HG03064 (cell line): ENCODE data around the gene DCLK3.
A peak's percentile ranks its signal among the peaks of the same experiment; 100 is the strongest.

Experiments used
- ATAC-seq: cut with Tn5 transposase; IDR thresholded peaks from one replicate; pipeline ENCODE4 v1.9.1; 2021; ENCODE audit warnings: low read depth; ENCODE audit not compliant: unreplicated experiment

DCLK3 gene

GRCh38 chr3:36709826-36710365 is 54.5 kb downstream of the DCLK3 start:
- ATAC-seq = no peak

DNA sequence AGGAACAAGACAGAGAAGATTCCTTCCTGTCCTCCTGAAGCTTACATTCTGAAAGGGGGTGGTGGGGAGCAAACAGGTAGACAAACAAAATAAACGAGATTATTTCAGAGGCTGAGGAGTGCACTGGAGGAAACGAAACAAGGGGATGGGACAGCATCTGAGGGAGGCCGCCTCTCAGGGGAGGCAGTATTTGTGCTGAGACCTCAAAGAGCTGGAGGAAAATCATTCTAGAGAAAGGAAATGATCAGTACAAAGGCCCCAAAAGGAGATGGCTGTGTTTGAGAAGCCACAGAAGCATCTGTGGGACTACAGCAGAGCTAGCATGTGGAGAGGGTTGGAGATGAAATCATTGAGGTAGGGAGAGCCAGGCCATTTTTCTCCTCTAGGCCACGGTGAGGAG is 55.1 kb downstream of the DCLK3 start:
- no peak for ATAC-seq

DNA sequence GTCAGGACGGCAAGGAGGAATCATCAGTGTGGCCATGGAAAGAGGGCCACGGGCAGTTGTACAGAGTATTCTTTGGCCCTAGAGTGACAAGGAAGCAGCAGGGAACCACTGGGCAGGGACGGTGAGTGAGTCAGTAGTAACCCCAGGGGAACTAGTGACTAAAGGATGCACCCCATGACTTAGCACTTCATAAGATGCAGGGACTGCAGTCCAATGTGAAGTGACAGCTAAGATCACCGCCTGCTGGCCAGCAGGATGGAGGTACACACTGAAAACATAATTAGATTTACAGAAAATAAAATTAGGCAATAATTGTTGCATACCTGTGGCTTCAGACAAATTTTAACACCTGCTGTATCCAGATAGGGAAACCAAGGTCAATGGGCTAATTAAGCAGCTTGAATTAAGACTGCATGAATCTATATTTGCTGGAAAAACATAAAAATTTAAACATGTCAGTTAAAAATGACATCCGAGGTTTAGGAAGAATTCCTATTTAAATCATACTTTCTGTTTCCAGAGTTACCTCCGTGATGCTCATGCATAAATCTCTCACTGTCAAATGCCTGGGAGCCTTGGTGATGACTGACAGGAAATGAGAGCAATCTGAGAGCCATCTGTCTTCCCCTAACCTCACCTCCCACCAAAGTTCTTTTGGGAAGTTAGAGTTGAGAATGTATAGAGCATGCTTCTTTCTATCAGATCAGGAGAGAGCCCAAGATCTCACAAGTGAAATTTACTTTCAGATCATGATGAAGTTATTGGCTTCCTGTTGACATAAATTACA is 56.5 kb downstream of the DCLK3 start:
- ATAC-seq = peak; percentile 75

GRCh38 chr3:36705015-36705414 is 59.3 kb downstream of the DCLK3 start:
- ATAC-seq = no peak

DNA sequence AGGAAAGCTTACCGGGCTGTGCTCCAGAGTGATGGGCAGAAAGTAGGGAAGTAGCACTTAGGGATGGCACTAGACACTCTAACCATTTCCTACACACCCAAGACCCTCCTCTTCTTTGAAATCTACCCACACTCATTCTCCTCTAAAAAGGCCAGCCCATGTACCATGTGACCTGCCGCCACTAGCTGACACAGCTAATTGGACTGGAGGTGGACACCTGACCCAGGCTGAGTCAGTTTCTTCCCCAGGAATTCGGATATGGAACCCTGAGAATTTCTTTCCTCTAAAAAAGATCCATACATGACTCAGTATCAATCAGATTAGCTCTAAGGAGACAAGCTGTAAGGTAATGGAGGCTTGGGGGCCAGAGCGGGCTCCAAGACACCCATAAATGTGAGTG is 60.1 kb downstream of the DCLK3 start:
- ATAC-seq = no peak

- no peak for ATAC-seq
These were observed 63.1 kb downstream of the DCLK3 start for GRCh38 chr3:36701249-36701572.

GRCh38 chr3:36700537-36701248 is 63.7 kb downstream of the DCLK3 start:
- ATAC-seq = peak; percentile 72

DNA sequence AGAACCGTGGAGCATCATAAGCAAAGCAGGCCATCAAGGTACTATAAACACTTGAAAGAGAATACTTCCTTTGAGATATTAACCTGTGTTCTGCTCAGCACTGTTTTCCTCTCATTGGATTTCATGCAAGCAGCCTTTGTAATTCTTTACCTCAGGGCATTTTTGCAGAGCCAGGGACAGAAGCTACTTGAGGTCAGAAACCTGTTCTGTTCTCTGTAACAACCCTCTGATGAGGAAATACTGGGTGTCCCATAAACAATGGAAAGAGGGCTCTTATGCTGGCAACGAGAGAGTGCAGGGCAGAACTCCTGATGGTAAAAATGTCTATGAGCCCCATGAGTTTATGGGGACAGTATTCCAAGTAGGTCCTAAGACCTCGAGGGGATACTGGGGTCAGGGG is 66.0 kb downstream of the DCLK3 start:
- no peak for ATAC-seq

DNA sequence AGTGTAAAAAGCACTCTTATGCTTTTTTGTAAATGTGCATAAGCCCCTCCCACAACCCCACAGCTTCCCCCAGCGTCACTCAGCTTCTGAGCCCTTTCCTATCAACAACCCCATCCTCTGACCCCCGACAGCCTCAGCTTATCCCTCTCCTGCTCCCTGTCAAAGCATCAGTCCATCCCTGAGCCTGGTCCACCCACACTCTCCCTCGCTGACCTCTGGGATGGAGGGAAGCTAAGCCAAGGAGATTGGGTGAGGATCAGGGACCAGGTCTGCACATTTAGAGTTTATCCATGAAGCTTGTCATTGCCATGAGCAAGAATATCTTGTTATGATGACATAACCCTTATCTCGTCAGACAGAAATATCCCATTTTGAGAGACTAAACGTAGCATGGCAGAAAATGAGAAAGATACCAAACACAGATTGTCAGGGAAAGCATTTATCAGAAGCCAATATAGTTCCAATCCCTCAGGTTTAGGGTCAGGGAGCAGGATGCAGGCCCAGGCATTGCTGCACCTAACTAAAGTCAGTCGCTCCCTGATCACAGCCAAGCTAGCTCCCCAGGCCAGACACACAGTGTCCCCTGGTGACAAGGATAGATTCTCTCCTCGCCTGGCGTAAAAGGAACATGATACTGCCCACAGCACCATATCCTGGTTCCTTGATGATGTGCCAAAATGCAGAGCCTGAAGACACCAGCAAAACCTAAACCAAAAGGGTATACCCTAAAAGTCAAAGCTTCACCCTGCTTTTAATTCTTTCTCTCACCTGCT is 66.9 kb downstream of the DCLK3 start:
- ATAC-seq = no peak

- no peak for ATAC-seq
These were observed 67.6 kb downstream of the DCLK3 start for GRCh38 chr3:36696799-36697198.

GRCh38 chr3:36695769-36696137 is 68.6 kb downstream of the DCLK3 start:
- no peak for ATAC-seq

DNA sequence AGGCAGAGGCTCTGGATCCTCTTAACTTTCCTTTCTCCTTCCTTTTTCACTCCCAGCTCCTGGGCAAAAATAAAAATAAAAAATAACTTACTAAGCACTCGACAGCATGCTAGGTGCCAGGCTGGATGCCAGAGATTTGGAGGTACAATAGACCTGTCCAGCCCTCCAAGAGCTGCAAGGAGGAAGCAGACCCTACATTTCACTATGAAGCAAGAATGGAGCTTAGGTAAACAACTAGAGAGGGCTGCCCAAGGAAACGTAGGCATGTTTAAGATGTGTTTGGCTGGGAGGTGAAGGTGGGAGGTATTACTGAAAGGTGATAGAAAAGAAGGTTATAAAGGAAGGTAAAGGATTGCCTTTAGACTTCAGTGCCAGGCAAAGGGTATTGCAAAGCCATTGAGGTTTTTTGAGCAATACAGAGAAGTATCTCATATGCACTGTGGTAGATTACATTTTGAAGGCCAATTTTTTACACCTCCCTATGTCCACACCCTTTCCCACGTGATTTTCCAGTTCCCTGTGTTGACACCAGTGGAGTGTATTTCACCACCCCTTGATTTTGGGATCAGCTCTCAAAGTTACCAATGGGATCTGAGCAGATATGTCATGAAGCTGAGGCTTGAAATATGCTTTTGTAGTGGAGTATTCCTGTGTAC is 69.1 kb downstream of the DCLK3 start:
- no peak for ATAC-seq

DNA sequence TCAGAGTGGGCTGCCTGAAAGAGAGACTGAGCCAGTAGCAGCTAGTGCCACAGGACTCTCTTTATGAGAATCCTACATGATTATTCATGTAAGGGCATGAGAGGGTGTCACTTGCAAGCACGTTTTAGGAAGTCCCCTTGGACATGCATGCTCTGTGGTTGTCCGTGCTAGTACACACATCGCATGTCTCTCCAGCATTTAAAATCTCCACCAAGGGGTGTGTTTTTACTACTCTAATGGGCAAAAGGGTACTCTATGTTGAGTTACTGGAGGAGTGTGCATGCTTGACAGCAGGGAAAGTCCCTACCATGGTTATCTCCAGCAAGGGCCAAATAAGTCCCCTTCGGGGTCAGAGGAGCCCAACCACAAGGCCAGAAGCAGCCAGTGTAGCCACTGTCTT is 70.7 kb downstream of the DCLK3 start:
- ATAC-seq = peak; percentile 42

- ATAC-seq = no peak
These were observed 74.8 kb downstream of the DCLK3 start for GRCh38 chr3:36689560-36689959.

GRCh38 chr3:36688815-36689214 is 75.5 kb downstream of the DCLK3 start:
- no peak for ATAC-seq

- ATAC-seq = no peak
These were observed 77.8 kb downstream of the DCLK3 start for GRCh38 chr3:36686516-36686915.

DNA sequence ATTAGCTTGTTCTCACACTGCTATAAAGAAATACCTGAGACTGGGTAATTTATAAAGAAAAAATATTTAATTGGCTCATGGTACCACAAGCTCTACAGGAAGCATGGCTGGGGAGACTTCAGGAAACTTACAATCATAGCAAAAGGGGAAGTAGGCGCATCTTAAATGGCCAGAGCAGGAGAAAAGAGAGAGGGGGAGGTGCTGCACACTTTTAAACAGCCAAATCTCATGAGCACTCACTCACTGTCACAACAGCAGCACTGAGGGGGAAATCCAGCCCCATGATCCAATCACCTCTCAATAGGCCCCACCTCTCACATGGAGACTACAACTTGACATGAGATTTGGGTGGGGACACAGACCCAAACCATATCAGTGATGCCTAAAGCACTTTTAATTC is 82.5 kb downstream of the DCLK3 start:
- ATAC-seq = no peak

DNA sequence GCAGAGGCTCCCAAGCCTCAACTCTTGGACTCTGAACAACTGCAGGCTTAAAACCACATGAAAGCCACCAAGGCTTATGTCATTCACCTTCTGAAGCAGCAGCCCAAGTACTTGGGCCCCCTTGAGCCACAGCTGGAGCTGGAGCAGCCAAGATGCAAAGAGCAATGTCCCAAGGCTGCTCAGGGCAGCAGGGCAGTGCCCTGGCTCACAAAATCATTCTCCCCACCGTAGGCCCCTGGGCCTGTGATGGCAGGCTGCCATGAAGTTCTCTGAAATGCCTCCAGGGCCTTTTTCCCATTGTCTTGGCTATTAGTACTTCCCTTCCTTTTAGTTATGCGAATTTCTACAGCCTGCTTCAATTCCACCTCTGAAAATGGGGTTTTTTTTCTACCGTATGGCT is 83.4 kb downstream of the DCLK3 start:
- ATAC-seq = no peak

DNA sequence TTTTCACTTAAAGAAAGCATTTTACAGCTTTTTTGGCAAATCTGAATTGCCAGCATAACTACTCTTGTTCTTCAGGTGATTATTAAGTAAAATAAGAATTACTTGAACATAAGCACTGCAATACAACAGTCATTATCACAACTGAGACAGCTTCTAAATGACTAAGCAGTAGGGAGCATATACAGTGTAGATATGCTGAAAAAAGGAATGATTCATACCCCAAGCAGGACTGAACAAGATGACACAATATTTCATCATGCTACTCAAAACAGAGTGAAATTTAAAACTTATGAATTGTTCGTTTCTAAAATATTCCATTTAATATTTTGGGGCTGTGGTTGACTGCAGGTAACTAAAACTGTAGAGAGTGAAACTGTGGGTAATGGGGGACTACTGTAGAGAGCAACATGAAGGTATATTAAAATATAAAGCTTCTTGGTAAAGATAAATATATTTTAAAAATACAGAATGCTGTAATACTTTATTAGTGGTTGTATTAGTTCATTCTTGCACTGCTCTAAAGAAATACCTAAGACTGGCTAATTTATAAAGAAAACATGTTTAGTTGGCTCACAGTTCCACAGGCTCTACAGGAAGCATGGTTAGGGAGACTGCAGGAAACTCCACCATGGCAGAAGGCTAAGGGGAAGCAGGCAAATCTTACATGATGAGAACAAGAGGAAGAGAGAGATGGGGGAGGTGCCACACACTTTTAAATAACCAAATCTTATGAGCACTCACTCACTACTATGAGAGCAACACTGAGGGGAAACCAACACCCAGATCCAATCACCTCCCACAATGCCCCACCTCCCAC is 84.8 kb downstream of the DCLK3 start:
- ATAC-seq = no peak
